Body of pancreas (tissue), 4 donors: ENCODE measurements around the gene CFAP100. TPM values are rescaled to one million over a fixed set of nuclear protein-coding genes. Genes with fewer than 3 reads are reported as not detected.

Experiments
- ATAC-seq: fragments of 150-250 bp; one replicate; pipeline ENCODE4 v1.9.1; 2016
- DNase-seq, 4 donors: peaks; one replicate each; pipeline ENCODE4 v3.0.0-alpha.2; 2019
- H3K27ac ChIP-seq, 4 donors: fragments of 200-600 bp; sonication (generic); 1 replicate in 3 of 4; 2 replicates in 1 of 4; pipeline versions ENCODE4 v1.5.1 to v1.6.1; 2016 to 2019; ENCODE audit warnings: mild to moderate bottlenecking in 1 of 4, mixed read lengths in 1 of 4, moderate library complexity in 1 of 4
- H3K27me3 ChIP-seq, 2 donors: fragments of 200-600 bp; sonication (generic); one replicate each; pipeline ENCODE4 v1.6.0; 2016; ENCODE audit warnings: mild to moderate bottlenecking in 1 of 2
- H3K36me3 ChIP-seq, 2 donors: fragments of 200-600 bp; sonication (generic); replicated peaks in 1 of 2; 2 replicates each; pipeline ENCODE4 v1.5.1; 2016; ENCODE audit warnings: low read depth in 2 of 2; ENCODE audit not compliant: insufficient read depth in 1 of 2
- H3K4me1 ChIP-seq: fragments of 200-600 bp; sonication (generic); one replicate; pipeline ENCODE4 v1.6.0; 2016
- H3K4me3 ChIP-seq, 2 donors: fragments of 200-600 bp; sonication (generic); 1 replicate in 1 of 2; 2 replicates in 1 of 2; pipeline ENCODE4 v1.5.1; 2016 to 2019
- H3K9me3 ChIP-seq, 3 donors: fragments of 200-600 bp; sonication (generic); 1 replicate in 2 of 3; 2 replicates in 1 of 3; pipeline ENCODE4 v1.5.1; 2016
- CTCF ChIP-seq, 7 experiments: fragments of 450-650 bp in 4 of 7; fragments of 200-600 bp in 3 of 7; sonication (generic) in 3 of 7; IDR thresholded peaks; one replicate each; pipeline ENCODE4 v1.5.1; 2016 to 2019; ENCODE audit warnings: antibody characterized with exemption in 7 of 7
- POLR2A ChIP-seq, 3 donors: fragments of 450-650 bp; IDR thresholded peaks; one replicate each; pipeline ENCODE4 v1.6.1; 2016; ENCODE audit warnings: antibody characterized with exemption in 3 of 3, mild to moderate bottlenecking in 2 of 3
- WGBS, 2 donors: methylation state at CpG; one replicate each; pipeline ENCODE4 v1.1.5; 2017; 5-methylcytosine and 5-hydroxymethylcytosine counted together
- intact Hi-C: fragments of 100-400 bp; cut with DNase I; formaldehyde crosslinking; loops from one replicate; pipeline ENCODE4 v1.15.1; 2023
- total RNA-seq, 2 donors: library from RNA; depleted of rRNA; stranded (reverse); fragments of >200 nt; gene quantifications; one replicate each; pipeline ENCODE4 v1.1.0, GENCODE V29; 2016

Gene CFAP100
- total RNA-seq, 2 donors from 2014 or later: not detected

- ATAC-seq (peak; percentile 16), DNase-seq (peak; percentile 45 to 66 (median 60))
- no peaks in the 10 kb centered on the region for H3K9me3 ChIP-seq
- H3K27ac ChIP-seq: peak overlapping the region; percentile 98 to 99 (median 99)
- peak overlapping the region; percentile 39 to 46 for H3K4me3 ChIP-seq
- no peaks in the 10 kb centered on the region for H3K27me3 ChIP-seq
- 1% methylated on average over 34 to 77 of the region's 100 CpGs for WGBS, 2 donors
- intact Hi-C loops: loop anchor here (10.0 kb wide), 1 partner anchor 98 kb away; no protein-coding TSS in a partner anchor
- H3K4me1 ChIP-seq: peaks cover 53% of the 10 kb centered on the region
- peak; percentile 16 to 76 (median 27) for TF ChIP-seq POLR2A (IDR thresholded peaks at IDR 0.05)
- no peak for TF ChIP-seq CTCF (IDR thresholded peaks at IDR 0.05)
- H3K36me3 ChIP-seq: peaks cover 0 to 1% of the 10 kb centered on the region in 2 donors
These were observed 38.1 kb upstream of the CFAP100 start for GRCh38 chr3:126356373-126357264.

GRCh38 chr3:126357295-126358037 lies 37.2 kb upstream of the CFAP100 start, which contains the start of gene KLF15:
KLF15 (minus strand) TSS chr3:126357408; CDS start chr3:126352922, 4,486 bp downstream.
- intact Hi-C loops: loop anchor here (10.0 kb wide), 1 partner anchor 97 kb away; no protein-coding TSS in a partner anchor
- 0 to 1% methylated on average over 15 to 79 of the region's 86 CpGs for WGBS, 2 donors
- peak; percentile 77 for ATAC-seq

DNA sequence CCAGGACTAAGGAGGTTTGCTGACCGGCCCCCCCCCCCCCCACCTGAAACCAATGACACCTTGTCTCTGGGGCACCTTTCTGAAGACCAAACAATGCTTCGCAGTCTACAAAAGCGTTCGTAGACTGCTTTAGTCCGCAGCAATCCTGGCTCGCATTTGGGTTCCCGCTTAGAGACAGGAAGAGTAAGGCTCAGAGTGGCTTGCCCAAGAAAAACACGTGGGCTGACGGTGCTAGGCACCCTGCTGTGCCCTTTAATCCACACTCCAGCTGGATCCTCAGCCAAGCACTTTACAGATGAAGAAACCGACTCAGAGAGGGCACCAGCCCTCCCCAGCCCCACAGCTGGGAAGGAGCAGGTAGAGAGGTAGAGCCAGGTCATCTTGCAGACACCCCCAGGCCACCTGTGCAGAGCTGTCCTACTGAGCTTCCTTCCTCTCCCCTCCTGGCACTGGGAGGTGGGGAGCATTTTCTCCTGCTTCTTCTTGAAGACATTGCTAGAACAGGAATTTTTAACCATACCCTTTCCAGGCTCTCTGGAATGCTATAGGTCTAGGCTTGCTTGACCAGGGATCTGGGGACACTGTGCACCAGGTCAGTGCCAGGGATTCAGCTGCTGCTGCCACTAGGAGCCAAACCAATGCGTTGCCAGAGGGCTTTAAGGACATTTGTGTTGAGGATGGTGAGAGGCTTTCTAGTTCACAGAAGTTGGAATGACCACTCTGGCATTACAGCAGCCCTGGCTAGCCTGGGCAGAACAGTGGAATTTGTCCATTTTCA lies 36.5 kb upstream of the CFAP100 start:
- TF ChIP-seq CTCF (IDR thresholded peaks at IDR 0.05) (no peak), POLR2A (IDR thresholded peaks at IDR 0.05) (peak in 1 of 3 donors; percentile 9)
- intact Hi-C loops: loop anchor here (10.0 kb wide), 1 partner anchor 97 kb away; no protein-coding TSS in a partner anchor
- Histone ChIP-seq H3K27ac (peak overlapping the region; percentile 98 to 99 (median 99)), H3K4me1 (peaks cover 37% of the 10 kb centered on the region), H3K27me3 (no peaks in the 10 kb centered on the region), H3K9me3 (no peaks in the 10 kb centered on the region), H3K36me3 (no peaks in the 10 kb centered on the region), H3K4me3 (no peak overlapping the region)
- peak in 3 of 4 donors; percentile 50 to 63 (median 54) for DNase-seq
- WGBS, 2 donors: 8 to 30% methylated on average over 4 to 11 of the region's 11 CpGs
- ATAC-seq: no peak

More at GRCh38 chr3:126357295-126358037, 37.2 kb upstream of the CFAP100 start, which contains the start of gene KLF15:
- peaks cover 45% of the 10 kb centered on the region for H3K4me1 ChIP-seq
- H3K27ac ChIP-seq: peak within 1 kb of the TSS; percentile 98 to 99 (median 99)
- peak within 1 kb of the TSS; percentile 39 to 46 for H3K4me3 ChIP-seq
- TF ChIP-seq CTCF (IDR thresholded peaks at IDR 0.05) (no peak), POLR2A (IDR thresholded peaks at IDR 0.05) (peak; percentile 16 to 81 (median 48))
- H3K27me3 ChIP-seq: no peaks in the 10 kb centered on the region
- DNase-seq: peak; percentile 88 to 93 (median 91)
- no peaks in the 10 kb centered on the region for H3K9me3 ChIP-seq
- no peaks in the 10 kb centered on the region for H3K36me3 ChIP-seq

GRCh38 chr3:126358816-126359181 lies 35.9 kb upstream of the CFAP100 start:
- Histone ChIP-seq H3K36me3 (no peaks in the 10 kb centered on the region), H3K27ac (no peak overlapping the region), H3K27me3 (no peaks in the 10 kb centered on the region), H3K4me1 (peaks cover 31% of the 10 kb centered on the region), H3K4me3 (no peak overlapping the region), H3K9me3 (no peaks in the 10 kb centered on the region)
- ATAC-seq (no peak), DNase-seq (no peak)
- WGBS, 2 donors: 80 to 96% methylated on average over 3 of the region's 3 CpGs
- TF ChIP-seq POLR2A (IDR thresholded peaks at IDR 0.05) (no peak), CTCF (IDR thresholded peaks at IDR 0.05) (no peak)
- intact Hi-C loops: loop anchor here (10.0 kb wide), 1 partner anchor 96 kb away; no protein-coding TSS in a partner anchor
